ENCODE results near the gene RNF208. TPM values are rescaled to one million over a fixed set of nuclear protein-coding genes. Genes with fewer than 3 reads are reported as not detected.

RNF208 gene
- polyA plus RNA-seq, 1 of the 3 experiments (the other 2 are of a cell fraction), result 2.7 TPM

- DNase-seq, result no peak
- WGBS (ENCODE audit: low lambda C conversion rate), result 90% methylated on average over 8 of the region's 10 CpGs
- Histone ChIP-seq H3K4me1 (ENCODE audit: control insufficient read depth in 1 of 2, insufficient read depth in 2 of 2, low read depth in 1 of 2, low read length in 1 of 2) (no peaks in the 10 kb centered on the region), H3K79me2 (ENCODE audit: insufficient read depth) (peaks cover 15% of the 10 kb centered on the region), H3K27me3 (ENCODE audit: insufficient read depth) (no peaks in the 10 kb centered on the region), H2AFZ (ENCODE audit: low read depth) (no peak overlapping the region), H3F3A (replicated peaks; ENCODE audit: insufficient read depth) (peaks cover 3% of the 10 kb centered on the region), H3K27ac (ENCODE audit: low read depth in 2 of 2, low read length in 1 of 2) (no peak overlapping the region), H3K9ac (no peak overlapping the region), H3K9me3 (no peaks in the 10 kb centered on the region), H3K9me2 (no peaks in the 10 kb centered on the region), H3K4me2 (no peak overlapping the region), H4K20me1 (ENCODE audit: insufficient read depth) (no peaks in the 10 kb centered on the region), H3K36me3 (replicated peaks in 1 of 2; ENCODE audit: control insufficient read depth in 1 of 2, insufficient read depth in 2 of 2, low read length in 1 of 2) (peaks cover 19 to 33% of the 10 kb centered on the region in 2 experiments), H3K4me3 (ENCODE audit: low read depth in 2 of 2, low read length in 1 of 2) (no peak overlapping the region)
- TF ChIP-seq CTCF (IDR thresholded peaks at IDR 0.05) (no peak), GABPA (IDR thresholded peaks at IDR 0.05; ENCODE audit: low read depth) (no peak), FOXJ3 (CRISPR knock-in tag; IDR thresholded peaks at IDR 0.05) (no peak)
- ChIA-PET CTCF (interaction anchor here (0.8 to 3.1 kb wide), 2 partner anchors 10 to 23 kb away, joined by 3 to 18 read pairs; partner anchors contain the start of gene TUBB4B), POLR2A (no interaction called here)
These were observed 41.5 kb upstream of the RNF208 start for GRCh38 chr9:137263506-137263905.

GRCh38 chr9:137262909-137263285, 40.9 kb upstream of the RNF208 start:
- CTCF ChIA-PET, result interaction anchor here (0.8 to 3.1 kb wide), 3 partner anchors 11 to 25 kb away, joined by 3 to 26 read pairs (median 18); partner anchors contain the start of gene TUBB4B

More at GRCh38 chr9:137262909-137263285, 40.9 kb upstream of the RNF208 start:
- Histone ChIP-seq H3K4me2 (no peak overlapping the region), H3K27me3 (ENCODE audit: insufficient read depth) (no peaks in the 10 kb centered on the region), H2AFZ (ENCODE audit: low read depth) (no peak overlapping the region), H3K27ac (ENCODE audit: low read depth in 2 of 2, low read length in 1 of 2) (no peak overlapping the region), H3F3A (replicated peaks; ENCODE audit: insufficient read depth) (peaks cover 3% of the 10 kb centered on the region), H3K4me1 (ENCODE audit: control insufficient read depth in 1 of 2, insufficient read depth in 2 of 2, low read depth in 1 of 2, low read length in 1 of 2) (no peaks in the 10 kb centered on the region), H4K20me1 (ENCODE audit: insufficient read depth) (no peaks in the 10 kb centered on the region), H3K36me3 (replicated peaks in 1 of 2; ENCODE audit: control insufficient read depth in 1 of 2, insufficient read depth in 2 of 2, low read length in 1 of 2) (peaks cover 19 to 32% of the 10 kb centered on the region in 2 experiments), H3K9ac (no peak overlapping the region), H3K9me2 (no peaks in the 10 kb centered on the region), H3K4me3 (ENCODE audit: low read depth in 2 of 2, low read length in 1 of 2) (no peak overlapping the region), H3K9me3 (no peaks in the 10 kb centered on the region), H3K79me2 (ENCODE audit: insufficient read depth) (peaks cover 22% of the 10 kb centered on the region)
- POLR2A ChIA-PET, result interaction anchor here (1.6 kb wide), 1 partner anchor 10 kb away, joined by 8 read pairs; no protein-coding TSS in a partner anchor
- WGBS (ENCODE audit: low lambda C conversion rate), result 93% methylated on average over 24 of the region's 24 CpGs
- DNase-seq, result no peak
- TF ChIP-seq JUND (IDR thresholded peaks at IDR 0.05) (no peak), CHD2 (IDR thresholded peaks at IDR 0.05; ENCODE audit: low read length, partially characterized antibody) (no peak), USF2 (IDR thresholded peaks at IDR 0.05; ENCODE audit: borderline replicate concordance, low read depth, low read length) (no peak), FOXM1 (IDR thresholded peaks at IDR 0.05; ENCODE audit: low read depth) (no peak), USF1 (IDR thresholded peaks at IDR 0.05; ENCODE audit: borderline replicate concordance, low read depth) (no peak), EP300 (IDR thresholded peaks at IDR 0.05; ENCODE audit: borderline replicate concordance in 1 of 2, low read depth in 1 of 2, low read length in 1 of 2) (no peak), POLR2AphosphoS5 (IDR thresholded peaks at IDR 0.05; ENCODE audit: low read depth, low read length) (no peak), ELF1 (IDR thresholded peaks at IDR 0.05) (no peak), NFIC (IDR thresholded peaks at IDR 0.05; ENCODE audit: borderline replicate concordance) (no peak), TAF1 (IDR thresholded peaks at IDR 0.05; ENCODE audit: borderline replicate concordance, low read depth, low read length) (no peak), NRF1 (IDR thresholded peaks at IDR 0.05; ENCODE audit: low read depth, low read length) (no peak), RAD21 (IDR thresholded peaks at IDR 0.05; ENCODE audit: low read length) (no peak), RCOR1 (IDR thresholded peaks at IDR 0.05; ENCODE audit: low read length) (no peak), RXRA (IDR thresholded peaks at IDR 0.05; ENCODE audit: borderline replicate concordance, low read depth) (no peak), RFX5 (IDR thresholded peaks at IDR 0.05; ENCODE audit: low read length) (no peak), GATA2 (CRISPR knock-in tag; IDR thresholded peaks at IDR 0.05) (no peak), TEAD4 (IDR thresholded peaks at IDR 0.05; ENCODE audit: borderline replicate concordance, insufficient read depth) (no peak), GABPA (IDR thresholded peaks at IDR 0.05; ENCODE audit: low read depth) (no peak), PBX3 (IDR thresholded peaks at IDR 0.05) (no peak)

Data from SK-N-SH (cell line).